CD4-positive, alpha-beta memory T cell (primary cell): ENCODE results near the gene DGKG. TPM values are rescaled to one million over a fixed set of nuclear protein-coding genes. Genes with fewer than 3 reads are reported as not detected.
A peak's percentile ranks its signal among the peaks of the same experiment; 100 is the strongest.

Experiments
- CTCF ChIA-PET: fragments of 350-600 bp; sonication (Branson Sonifier 250); formaldehyde crosslinking; loops from one replicate; lab custom pipeline; 2021; ENCODE audit warnings: inconsistent platforms; ENCODE audit not compliant: partially characterized antibody; lab: Charles Lee
- POLR2A ChIA-PET: fragments of 350-600 bp; sonication (Branson Sonifier 250); formaldehyde crosslinking; loops from one replicate; lab custom pipeline; 2021; ENCODE audit not compliant: partially characterized antibody; lab: Charles Lee
- DNase-seq, 5 donors: peaks; one replicate each; pipeline versions ENCODE4 v3.0.0 to v3.0.0-alpha.2; 2020 to 2022; ENCODE audit warnings: mixed read lengths in 1 of 5
- H3K27ac ChIP-seq: one replicate; pipeline ENCODE4 v1.7.0; 2013; ENCODE audit warnings: low read depth, low read length
- H3K27me3 ChIP-seq: 2 replicates; pipeline ENCODE4 v1.7.0; 2013; ENCODE audit warnings: mild to moderate bottlenecking, low read length, moderate library complexity; ENCODE audit not compliant: insufficient read depth
- H3K36me3 ChIP-seq: 2 replicates; pipeline ENCODE4 v1.7.0; 2013; ENCODE audit warnings: mild to moderate bottlenecking, low read length, moderate library complexity; ENCODE audit not compliant: insufficient read depth
- H3K4me1 ChIP-seq: 2 replicates; pipeline ENCODE4 v1.7.0; 2013; ENCODE audit warnings: mild to moderate bottlenecking, low read length, moderate library complexity; ENCODE audit not compliant: insufficient read depth
- H3K4me3 ChIP-seq, 2 donors: one replicate each; pipeline ENCODE4 v1.7.0; 2013; ENCODE audit warnings: low read length in 2 of 2, mild to moderate bottlenecking in 1 of 2
- H3K9me3 ChIP-seq, 2 donors: one replicate each; pipeline ENCODE4 v1.7.0; 2013; ENCODE audit warnings: low read length in 2 of 2, control low read depth in 1 of 2; ENCODE audit not compliant: control insufficient read depth in 1 of 2
- H3K27ac Mint-ChIP-seq, 7 donors: one replicate each; pipeline ENCODE4 v1.8.0; 2020 to 2021; ENCODE audit warnings: mixed read lengths in 7 of 7, mild to moderate bottlenecking in 6 of 7, inconsistent platforms in 3 of 7, moderate library complexity in 3 of 7
- H3K27me3 Mint-ChIP-seq, 2 donors: one replicate each; pipeline ENCODE4 v1.8.0; 2020 to 2021; ENCODE audit warnings: mixed read lengths in 2 of 2
- H3K36me3 Mint-ChIP-seq, 2 donors: one replicate each; pipeline ENCODE4 v1.8.0; 2020 to 2021; ENCODE audit warnings: mixed read lengths in 2 of 2, inconsistent platforms in 1 of 2, mild to moderate bottlenecking in 1 of 2
- H3K4me1 Mint-ChIP-seq, 4 donors: one replicate each; pipeline ENCODE4 v1.8.0; 2020 to 2021; ENCODE audit warnings: mixed read lengths in 4 of 4, mild to moderate bottlenecking in 1 of 4
- H3K4me3 Mint-ChIP-seq, 8 donors: one replicate each; pipeline ENCODE4 v1.8.0; 2020 to 2021; ENCODE audit warnings: mixed read lengths in 8 of 8, mild to moderate bottlenecking in 7 of 8, moderate library complexity in 6 of 8, inconsistent platforms in 3 of 8
- H3K9me3 Mint-ChIP-seq, 8 donors: one replicate each; pipeline ENCODE4 v1.8.0; 2020 to 2021; ENCODE audit warnings: mixed read lengths in 8 of 8, mild to moderate bottlenecking in 5 of 8, inconsistent platforms in 3 of 8, moderate library complexity in 1 of 8
- intact Hi-C: fragments of 100-400 bp; cut with micrococcal nuclease; formaldehyde crosslinking; loops from one replicate; pipeline ENCODE4 v1.15.1; 2023
- polyA plus RNA-seq, 2 donors: library from polyadenylated mRNA; unstranded; fragments of 300-500 nt; fragmentation: Illumina TruSeq; gene quantifications; one replicate each; pipeline ENCODE4 v1.2.3, GENCODE V29; 2021
- total RNA-seq, 2 experiments: library from RNA; stranded (reverse); gene quantifications; one replicate each; pipeline ENCODE4 v1.2.3, GENCODE V29; 2021

The DGKG gene
- total and polyA plus RNA-seq, 4 experiments from 2014 or later, result 0.75 TPM; not detected in 3

GRCh38 chr3:186225603-186226002, 136.4 kb downstream of the DGKG start:
- Histone ChIP-seq H3K9me3 (no peaks in the 10 kb centered on the region), H3K36me3 (no peaks in the 10 kb centered on the region), H3K4me3 (no peak overlapping the region), H3K27me3 (no peaks in the 10 kb centered on the region), H3K27ac (no peak overlapping the region), H3K4me1 (no peaks in the 10 kb centered on the region)
- Mint-ChIP-seq H3K4me3 (no peak overlapping the region), H3K4me1 (no peaks in the 10 kb centered on the region), H3K27me3 (peaks cover 18 to 42% of the 10 kb centered on the region in 2 donors), H3K36me3 (no peaks in the 10 kb centered on the region), H3K9me3 (no peaks in the 10 kb centered on the region), H3K27ac (no peak overlapping the region)
- ChIA-PET CTCF (no interaction called here), POLR2A (no interaction called here)
- intact Hi-C loops, result no loop called here
- no peak for DNase-seq

- Mint-ChIP-seq H3K27ac (peak overlapping the region in 1 of 7 donors; percentile 17), H3K27me3 (peaks cover 16 to 38% of the 10 kb centered on the region in 2 donors), H3K4me1 (no peaks in the 10 kb centered on the region), H3K4me3 (no peak overlapping the region), H3K9me3 (no peaks in the 10 kb centered on the region), H3K36me3 (no peaks in the 10 kb centered on the region)
- Histone ChIP-seq H3K4me1 (no peaks in the 10 kb centered on the region), H3K4me3 (no peak overlapping the region), H3K36me3 (no peaks in the 10 kb centered on the region), H3K27ac (no peak overlapping the region), H3K9me3 (no peaks in the 10 kb centered on the region), H3K27me3 (no peaks in the 10 kb centered on the region)
- ChIA-PET CTCF (no interaction called here), POLR2A (no interaction called here)
- no peak for DNase-seq
- intact Hi-C loops, result no loop called here
Observed at GRCh38 chr3:186224041-186224610, 137.9 kb downstream of the DGKG start.

GRCh38 chr3:186223476-186223875, 138.6 kb downstream of the DGKG start:
- Histone ChIP-seq H3K4me1 (no peaks in the 10 kb centered on the region), H3K4me3 (no peak overlapping the region), H3K36me3 (no peaks in the 10 kb centered on the region), H3K27ac (no peak overlapping the region), H3K27me3 (no peaks in the 10 kb centered on the region), H3K9me3 (no peaks in the 10 kb centered on the region)
- POLR2A ChIA-PET, result no interaction called here
- Mint-ChIP-seq H3K4me3 (no peak overlapping the region), H3K27ac (no peak overlapping the region), H3K36me3 (no peaks in the 10 kb centered on the region), H3K4me1 (no peaks in the 10 kb centered on the region), H3K27me3 (peaks cover 13 to 34% of the 10 kb centered on the region in 2 donors), H3K9me3 (no peaks in the 10 kb centered on the region)
- intact Hi-C loops, result no loop called here
- no peak for DNase-seq
- CTCF ChIA-PET, result no interaction called here

GRCh38 chr3:186221760-186222378, 140.2 kb downstream of the DGKG start:
- intact Hi-C loops, result no loop called here
- Histone ChIP-seq H3K4me1 (no peaks in the 10 kb centered on the region), H3K27ac (no peak overlapping the region), H3K9me3 (no peaks in the 10 kb centered on the region), H3K27me3 (no peaks in the 10 kb centered on the region), H3K4me3 (no peak overlapping the region), H3K36me3 (no peaks in the 10 kb centered on the region)
- Mint-ChIP-seq H3K4me1 (peaks cover 0 to 2% (median 0%) of the 10 kb centered on the region in 4 donors), H3K9me3 (no peaks in the 10 kb centered on the region), H3K36me3 (no peaks in the 10 kb centered on the region), H3K27me3 (peaks cover 12 to 25% of the 10 kb centered on the region in 2 donors), H3K27ac (no peak overlapping the region), H3K4me3 (no peak overlapping the region)
- no peak for DNase-seq
- ChIA-PET CTCF (no interaction called here), POLR2A (no interaction called here)

- POLR2A ChIA-PET, result no interaction called here
- H3K36me3 ChIP-seq, result no peaks in the 10 kb centered on the region
- DNase-seq, result no peak
- Mint-ChIP-seq H3K36me3 (no peaks in the 10 kb centered on the region), H3K4me3 (no peak overlapping the region), H3K9me3 (no peaks in the 10 kb centered on the region), H3K4me1 (peaks cover 0 to 2% (median 0%) of the 10 kb centered on the region in 4 donors), H3K27ac (no peak overlapping the region), H3K27me3 (peaks cover 12 to 20% of the 10 kb centered on the region in 2 donors)
- CTCF ChIA-PET, result no interaction called here
- no peaks in the 10 kb centered on the region for H3K27me3 ChIP-seq
- intact Hi-C loops, result no loop called here
- no peaks in the 10 kb centered on the region for H3K9me3 ChIP-seq
- no peak overlapping the region for H3K4me3 ChIP-seq
- no peak overlapping the region for H3K27ac ChIP-seq
- no peaks in the 10 kb centered on the region for H3K4me1 ChIP-seq
Observed at GRCh38 chr3:186220911-186221645, 141.0 kb downstream of the DGKG start.

GRCh38 chr3:186220365-186220764, 141.7 kb downstream of the DGKG start:
- Mint-ChIP-seq H3K27me3 (peaks cover 8 to 15% of the 10 kb centered on the region in 2 donors), H3K4me3 (no peak overlapping the region), H3K27ac (no peak overlapping the region), H3K4me1 (peaks cover 0 to 2% (median 0%) of the 10 kb centered on the region in 4 donors), H3K9me3 (no peaks in the 10 kb centered on the region), H3K36me3 (no peaks in the 10 kb centered on the region)
- Histone ChIP-seq H3K27me3 (no peaks in the 10 kb centered on the region), H3K4me1 (no peaks in the 10 kb centered on the region), H3K27ac (no peak overlapping the region), H3K9me3 (no peaks in the 10 kb centered on the region), H3K36me3 (no peaks in the 10 kb centered on the region), H3K4me3 (no peak overlapping the region)
- DNase-seq, result no peak
- intact Hi-C loops, result no loop called here
- POLR2A ChIA-PET, result no interaction called here
- CTCF ChIA-PET, result no interaction called here

GRCh38 chr3:186219211-186219638, 142.8 kb downstream of the DGKG start:
- no peaks in the 10 kb centered on the region for H3K36me3 Mint-ChIP-seq
- no peaks in the 10 kb centered on the region for H3K9me3 Mint-ChIP-seq
- CTCF ChIA-PET, result interaction anchor here (1.0 kb wide), 1 partner anchor 398 kb away, joined by 3 read pairs; no protein-coding TSS in a partner anchor
- peaks cover 0 to 2% (median 0%) of the 10 kb centered on the region in 4 donors for H3K4me1 Mint-ChIP-seq
- intact Hi-C loops, result no loop called here
- no peak overlapping the region for H3K27ac Mint-ChIP-seq
- no peak for DNase-seq
- POLR2A ChIA-PET, result no interaction called here
- no peaks in the 10 kb centered on the region for H3K4me1 ChIP-seq
- no peaks in the 10 kb centered on the region for H3K9me3 ChIP-seq
- H3K27ac ChIP-seq, result no peak overlapping the region
- H3K4me3 Mint-ChIP-seq, result no peak overlapping the region
- H3K4me3 ChIP-seq, result no peak overlapping the region
- H3K36me3 ChIP-seq, result no peaks in the 10 kb centered on the region
- no peaks in the 10 kb centered on the region for H3K27me3 ChIP-seq
- H3K27me3 Mint-ChIP-seq, result peaks cover 10 to 11% of the 10 kb centered on the region in 2 donors
